ENCODE data around the gene CD27.
"Not testable (repeated sequence)": the region's sequence is repeated elsewhere in the genome, so short reads cannot be mapped to it uniquely, and the experiment has no call there.

CD27 gene

DNA sequence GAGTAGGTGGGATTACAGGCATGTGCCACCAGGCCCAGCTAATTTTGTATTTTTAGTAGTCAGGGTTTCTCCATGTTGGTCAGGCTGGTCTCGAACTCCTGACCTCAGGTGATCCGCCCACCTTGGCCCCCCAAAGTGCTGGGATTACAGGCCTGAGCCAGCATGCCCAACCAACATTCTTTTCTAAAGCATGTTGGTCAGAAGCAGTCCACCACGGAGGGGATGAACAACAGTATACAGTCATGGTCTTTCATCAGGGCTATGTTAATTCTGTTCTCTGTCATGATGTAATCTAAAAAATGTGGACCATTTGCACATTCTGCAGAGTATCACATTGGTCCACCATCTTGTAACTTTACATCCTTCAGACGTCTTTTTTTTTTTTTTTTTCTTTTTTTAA is 44.7 kb downstream of the CD27 start:
- DNase-seq, result no peak

DNA sequence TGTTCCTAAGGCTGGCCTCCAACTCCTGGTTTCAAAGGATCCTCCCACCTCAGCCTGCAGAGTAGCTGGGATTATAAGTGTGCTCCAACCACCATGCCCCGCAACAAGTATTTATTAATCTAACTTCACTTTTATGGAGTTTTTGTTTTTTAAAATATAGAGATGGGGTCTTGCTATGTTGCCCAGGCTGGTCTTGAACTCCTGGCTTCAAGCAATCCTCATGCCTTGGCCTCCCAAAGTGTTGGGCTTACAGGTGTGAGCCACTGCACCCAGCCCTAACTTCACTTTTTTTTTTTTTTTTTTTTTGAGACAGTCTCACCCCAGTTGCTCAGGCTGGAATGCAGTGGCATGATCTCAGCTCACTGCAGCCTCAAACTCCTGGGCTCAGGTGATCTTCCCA is 45.9 kb downstream of the CD27 start:
- not testable (repeated sequence) for DNase-seq

DNA sequence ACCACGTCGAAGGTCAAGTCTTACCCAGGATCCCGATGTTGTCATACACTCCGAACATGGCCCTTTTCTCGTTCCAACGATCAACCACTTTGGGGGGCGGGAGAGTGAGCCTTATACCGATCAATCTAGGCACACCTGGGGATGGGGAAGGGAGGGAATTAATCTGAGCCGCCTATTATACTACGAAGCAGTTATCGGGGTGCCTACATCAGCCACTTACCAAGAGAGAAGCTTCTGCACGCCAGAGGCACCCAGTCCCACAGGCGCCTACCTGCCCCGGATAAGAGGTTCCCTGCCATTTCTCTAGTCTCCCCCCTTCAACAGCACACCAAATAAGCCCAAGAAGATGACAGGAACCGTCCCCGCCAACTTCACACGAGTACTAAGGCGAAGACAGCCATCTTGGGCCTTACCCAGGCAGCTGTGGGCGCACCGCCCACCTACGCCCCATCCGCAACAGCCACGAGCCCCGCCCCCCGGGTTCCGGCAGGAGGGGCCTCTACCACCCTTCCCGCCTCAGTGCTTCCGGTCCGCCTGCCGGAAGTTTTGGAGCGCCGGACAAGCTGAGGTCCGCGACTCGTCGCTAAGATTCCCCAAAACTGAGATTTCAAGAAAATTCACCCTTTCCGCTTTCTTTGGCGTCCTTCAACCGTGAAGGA is 48.2 kb downstream of the CD27 start, which contains the start of gene MRPL51:
MRPL51 (minus strand) TSS at position 425 of the 659 bp plus-strand sequence; CDS start at position 299, 126 bp downstream.
- DNase-seq, result peak; percentile 87

DNA sequence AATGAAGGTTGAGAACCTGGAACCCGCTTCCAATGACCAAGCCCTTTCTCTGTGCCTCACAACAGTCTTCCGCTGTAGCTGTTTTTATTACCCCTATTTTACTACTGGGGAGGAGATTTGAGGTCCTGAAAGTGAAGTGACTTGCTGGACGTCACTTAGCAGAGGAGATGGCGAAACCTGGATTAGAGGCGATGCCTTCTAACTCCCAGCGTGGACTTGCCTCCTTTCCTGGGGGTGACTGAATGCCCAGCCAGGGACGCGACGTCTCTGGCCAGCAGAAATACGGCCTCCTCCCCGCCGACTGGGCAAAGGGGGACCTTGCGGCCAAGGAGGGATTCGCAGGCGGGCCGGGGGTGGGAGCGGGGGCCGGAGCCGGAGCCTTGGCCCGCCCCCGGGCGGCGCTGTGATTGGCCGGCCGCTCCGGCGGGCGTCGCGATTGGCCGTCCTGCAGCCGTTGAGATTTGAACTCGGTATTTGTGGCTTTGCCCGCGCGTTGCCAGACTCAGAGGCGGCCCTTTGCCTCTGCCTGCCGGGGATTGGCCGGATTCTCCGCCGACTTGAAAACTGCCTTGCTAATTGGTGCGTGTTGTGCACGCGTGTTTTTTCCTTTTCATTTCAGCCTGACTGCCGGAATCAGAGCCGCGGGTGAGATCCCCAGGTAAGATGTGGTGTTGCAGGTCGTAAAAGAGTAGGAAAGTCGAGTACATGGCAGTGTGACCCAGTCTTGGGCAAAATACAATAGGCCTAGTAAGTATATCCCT is 48.9 kb downstream of the CD27 start, which contains the start of gene NCAPD2:
NCAPD2 (plus strand) TSS at position 606 of the 761 bp plus-strand sequence. CDS start 997 bp downstream, outside the sequence.
- peak; percentile 95 for DNase-seq

DNA sequence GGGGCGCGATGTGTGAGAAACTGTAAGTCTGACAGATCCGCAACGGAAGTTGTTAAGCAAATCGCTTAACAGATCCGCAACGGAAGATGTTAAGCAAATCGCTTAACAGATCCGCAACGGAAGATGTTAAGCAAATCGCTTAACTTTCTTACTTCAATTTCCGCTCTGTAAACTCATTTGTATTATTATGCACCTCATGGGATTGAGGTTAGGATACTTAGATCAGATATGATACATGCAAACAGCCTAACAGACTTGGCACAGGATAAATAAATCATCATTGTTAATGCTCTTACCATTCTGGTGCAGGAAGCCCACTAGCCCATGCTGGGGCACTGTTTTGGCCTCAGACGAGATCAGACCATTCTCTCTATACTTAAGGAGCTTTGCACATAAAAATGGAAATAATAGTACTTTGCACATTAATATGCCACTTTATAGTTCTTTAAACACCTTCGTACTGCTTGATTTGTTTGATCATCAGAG is 49.5 kb downstream of the CD27 start:
- no peak for DNase-seq

DNA sequence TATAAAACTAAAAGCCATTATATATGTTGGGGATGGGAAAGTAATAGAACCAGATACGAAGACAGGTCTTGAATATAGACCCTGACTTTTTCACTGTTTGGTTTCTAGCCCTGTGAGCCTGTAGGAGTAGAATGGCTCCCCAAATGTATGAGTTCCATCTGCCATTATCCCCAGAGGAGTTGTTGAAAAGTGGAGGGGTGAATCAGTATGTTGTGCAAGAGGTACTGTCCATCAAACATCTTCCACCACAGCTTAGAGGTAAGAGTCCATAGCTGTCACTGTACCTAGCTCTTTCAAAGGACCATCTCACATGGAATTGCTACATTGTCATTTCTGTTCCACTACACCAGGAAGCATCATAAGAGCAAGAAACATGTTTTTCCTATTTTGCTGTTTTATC is 50.2 kb downstream of the CD27 start:
- DNase-seq, result no peak

DNA sequence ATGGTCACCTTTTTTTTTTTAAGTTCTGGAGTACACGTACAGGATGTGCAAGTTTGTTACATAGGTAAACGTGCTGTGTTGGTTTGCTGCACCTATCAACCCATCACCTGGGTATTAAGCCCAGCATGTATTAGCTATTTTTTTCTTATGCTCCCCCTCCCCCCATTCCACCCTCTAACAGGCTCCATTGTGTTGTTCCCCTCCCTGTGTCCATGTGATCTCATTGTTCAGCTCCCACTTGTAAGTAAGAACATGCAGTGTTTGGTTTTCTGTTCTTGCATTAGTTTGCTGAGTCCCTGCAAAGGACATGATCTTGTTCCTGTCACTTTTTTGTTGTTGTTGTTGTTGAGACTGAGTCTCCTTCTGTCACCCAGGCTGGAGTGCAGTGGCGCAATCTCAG is 52.5 kb downstream of the CD27 start:
- not testable (repeated sequence) for DNase-seq

DNA sequence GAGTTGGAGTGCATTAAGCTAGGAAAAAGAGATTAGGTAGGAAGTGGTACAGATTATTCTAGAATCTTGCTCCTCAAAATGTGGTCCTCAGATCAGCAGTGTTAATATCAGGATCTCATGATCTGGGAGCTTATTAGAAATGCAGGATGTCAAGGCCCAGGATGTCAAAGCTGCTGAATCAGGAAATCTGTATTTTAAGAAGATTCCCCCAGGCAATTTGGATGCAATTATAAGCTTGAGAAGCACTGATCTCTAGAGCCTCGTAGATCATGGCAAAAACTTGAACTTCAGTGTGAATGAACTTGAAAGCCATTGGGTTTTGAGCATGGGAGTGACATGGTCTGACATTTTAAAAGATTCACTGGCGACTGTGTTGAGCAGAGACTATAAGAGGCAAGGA is 55.7 kb downstream of the CD27 start:
- DNase-seq, result no peak

Measured in DMS153 (cell line).